Endothelial cell of umbilical vein (primary cell): ENCODE measurements around the gene CDC42.

Experiments
- EZH2 ChIP-seq: IDR thresholded peaks from 2 replicates; pipeline ENCODE4 v1.6.1; 2012; ENCODE audit warnings: borderline replicate concordance, low read depth, mild to moderate bottlenecking, moderate library complexity, low read length, inconsistent platforms; ENCODE audit not compliant: severe bottlenecking
- FOS ChIP-seq: IDR thresholded peaks from 2 replicates; pipeline ENCODE4 v1.6.1; 2011; ENCODE audit warnings: mild to moderate bottlenecking, low read length, moderate library complexity, borderline replicate concordance; ENCODE audit not compliant: insufficient read depth
- GATA2 ChIP-seq: IDR thresholded peaks from 2 replicates; pipeline ENCODE4 v1.7.0; 2011; ENCODE audit warnings: low read depth, mild to moderate bottlenecking, moderate library complexity, mixed read lengths, low read length; ENCODE audit not compliant: insufficient read length, insufficient read depth
- JUN ChIP-seq: IDR thresholded peaks from 2 replicates; pipeline ENCODE4 v1.6.1; 2011; ENCODE audit warnings: borderline replicate concordance, low read depth; ENCODE audit not compliant: insufficient read length, insufficient read depth
- MYC ChIP-seq: IDR thresholded peaks from one replicate; pipeline ENCODE4 v1.6.1; 2011; ENCODE audit warnings: mild to moderate bottlenecking, low read depth, low read length
- POLR2A ChIP-seq: IDR thresholded peaks from 2 replicates; pipeline ENCODE4 v1.6.1; 2012; ENCODE audit warnings: low read depth, mild to moderate bottlenecking, control low read depth, low read length
- POLR2AphosphoS5 ChIP-seq: IDR thresholded peaks from 2 replicates; pipeline ENCODE4 v1.6.1; 2012; ENCODE audit warnings: low read depth, mild to moderate bottlenecking, control low read depth, low read length, moderate library complexity; ENCODE audit not compliant: insufficient read depth
- TF ChIP-seq, protein P1 (sequence below), 2 donors: IDR thresholded peaks; 1 replicate in 1 of 2; 2 replicates in 1 of 2; pipeline ENCODE4 v1.5.1; 2011; ENCODE audit warnings: low read length in 2 of 2, mild to moderate bottlenecking in 2 of 2, moderate library complexity in 2 of 2, control low read depth in 1 of 2, inconsistent platforms in 1 of 2, low read depth in 1 of 2; ENCODE audit not compliant: insufficient read depth in 1 of 2; ENCODE audit errors: extremely low read depth in 1 of 2
- TF ChIP-seq, protein P2 (sequence below): IDR thresholded peaks from 2 replicates; pipeline ENCODE4 v1.6.1; 2011; ENCODE audit not compliant: insufficient read depth, insufficient read length

DNA sequence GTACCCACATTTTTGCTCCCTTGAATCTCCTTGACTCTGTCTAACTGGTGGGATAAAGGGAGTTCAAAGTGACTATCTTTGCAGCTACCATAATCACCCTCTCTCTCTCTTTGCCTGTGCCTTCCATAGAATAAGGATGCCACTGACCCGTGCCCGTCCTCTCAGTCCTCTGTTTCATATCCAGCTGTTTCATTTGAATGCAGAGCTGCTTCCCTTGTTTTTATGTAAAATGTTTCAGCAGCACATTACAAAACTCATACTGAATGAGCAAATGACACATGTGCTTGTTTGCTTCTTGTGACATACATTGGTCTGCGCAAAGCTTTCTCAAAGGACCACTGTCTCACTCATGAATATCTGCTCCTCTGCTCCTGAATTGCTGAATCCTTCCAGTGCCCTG, 38.4 kb downstream of the CDC42 start:
- TF ChIP-seq, protein P1, sequence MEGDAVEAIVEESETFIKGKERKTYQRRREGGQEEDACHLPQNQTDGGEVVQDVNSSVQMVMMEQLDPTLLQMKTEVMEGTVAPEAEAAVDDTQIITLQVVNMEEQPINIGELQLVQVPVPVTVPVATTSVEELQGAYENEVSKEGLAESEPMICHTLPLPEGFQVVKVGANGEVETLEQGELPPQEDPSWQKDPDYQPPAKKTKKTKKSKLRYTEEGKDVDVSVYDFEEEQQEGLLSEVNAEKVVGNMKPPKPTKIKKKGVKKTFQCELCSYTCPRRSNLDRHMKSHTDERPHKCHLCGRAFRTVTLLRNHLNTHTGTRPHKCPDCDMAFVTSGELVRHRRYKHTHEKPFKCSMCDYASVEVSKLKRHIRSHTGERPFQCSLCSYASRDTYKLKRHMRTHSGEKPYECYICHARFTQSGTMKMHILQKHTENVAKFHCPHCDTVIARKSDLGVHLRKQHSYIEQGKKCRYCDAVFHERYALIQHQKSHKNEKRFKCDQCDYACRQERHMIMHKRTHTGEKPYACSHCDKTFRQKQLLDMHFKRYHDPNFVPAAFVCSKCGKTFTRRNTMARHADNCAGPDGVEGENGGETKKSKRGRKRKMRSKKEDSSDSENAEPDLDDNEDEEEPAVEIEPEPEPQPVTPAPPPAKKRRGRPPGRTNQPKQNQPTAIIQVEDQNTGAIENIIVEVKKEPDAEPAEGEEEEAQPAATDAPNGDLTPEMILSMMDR (IDR thresholded peaks at IDR 0.05; ENCODE audit: extremely low read depth in 1 of 2, insufficient read depth in 1 of 2, low read depth in 1 of 2, low read length in 2 of 2) = no peak
- TF ChIP-seq JUN (no peak), POLR2A (no peak), POLR2AphosphoS5 (no peak), EZH2 (no peak), MYC (no peak), FOS (no peak), GATA2 (no peak)
- TF ChIP-seq, protein P2, sequence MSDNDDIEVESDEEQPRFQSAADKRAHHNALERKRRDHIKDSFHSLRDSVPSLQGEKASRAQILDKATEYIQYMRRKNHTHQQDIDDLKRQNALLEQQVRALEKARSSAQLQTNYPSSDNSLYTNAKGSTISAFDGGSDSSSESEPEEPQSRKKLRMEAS = no peak
